HFFc6 (cell line): ENCODE results near the gene ATR. TPM values are rescaled to one million over a fixed set of nuclear protein-coding genes. Genes with fewer than 3 reads are reported as not detected.
A peak's percentile ranks its signal among the peaks of the same experiment; 100 is the strongest.

Source experiments
- DNase-seq: peaks from one replicate; pipeline ENCODE4 v3.0.0-alpha.2; 2018
- H3K27ac Mint-ChIP-seq: 2 replicates; pipeline ENCODE4 v1.8.0; 2020; ENCODE audit warnings: mild to moderate bottlenecking, mixed read lengths
- H3K27me3 Mint-ChIP-seq: 2 replicates; pipeline ENCODE4 v1.8.0; 2021; ENCODE audit warnings: mild to moderate bottlenecking, moderate library complexity, mixed read lengths; ENCODE audit not compliant: insufficient read depth
- H3K36me3 Mint-ChIP-seq: 2 replicates; pipeline ENCODE4 v1.8.0; 2021; ENCODE audit warnings: low read depth, mixed read lengths
- H3K4me1 Mint-ChIP-seq: 2 replicates; pipeline ENCODE4 v1.8.0; 2020; ENCODE audit warnings: low read depth, mixed read lengths
- H3K4me3 Mint-ChIP-seq: 2 replicates; pipeline ENCODE4 v1.8.0; 2020; ENCODE audit warnings: mild to moderate bottlenecking, moderate library complexity, mixed read lengths
- H3K9me3 Mint-ChIP-seq: 2 replicates; pipeline ENCODE4 v1.8.0; 2020; ENCODE audit warnings: mild to moderate bottlenecking, mixed read lengths
- total RNA-seq, 6 experiments: library from RNA; stranded (reverse); fragmentation: NEBNext Ultra II Directional; extraction: Animal tissue kit (Norgen Biotek cat#: 25700); gene quantifications; 2 replicates in 1 of 6; 3 replicates in 5 of 6; pipeline ENCODE4 v1.2.3, GENCODE V29; 2021
- TF ChIP-seq, protein P1 (sequence below): fragments of 200-600 bp; sonication (generic); IDR thresholded peaks from 2 replicates; pipeline ENCODE4 v1.5.0; 2021; ENCODE audit warnings: antibody characterized with exemption, mild to moderate bottlenecking

ATR gene
- total RNA-seq, 6 experiments from 2014 or later = 23.3 to 25.6 (median 24.3) TPM

DNA sequence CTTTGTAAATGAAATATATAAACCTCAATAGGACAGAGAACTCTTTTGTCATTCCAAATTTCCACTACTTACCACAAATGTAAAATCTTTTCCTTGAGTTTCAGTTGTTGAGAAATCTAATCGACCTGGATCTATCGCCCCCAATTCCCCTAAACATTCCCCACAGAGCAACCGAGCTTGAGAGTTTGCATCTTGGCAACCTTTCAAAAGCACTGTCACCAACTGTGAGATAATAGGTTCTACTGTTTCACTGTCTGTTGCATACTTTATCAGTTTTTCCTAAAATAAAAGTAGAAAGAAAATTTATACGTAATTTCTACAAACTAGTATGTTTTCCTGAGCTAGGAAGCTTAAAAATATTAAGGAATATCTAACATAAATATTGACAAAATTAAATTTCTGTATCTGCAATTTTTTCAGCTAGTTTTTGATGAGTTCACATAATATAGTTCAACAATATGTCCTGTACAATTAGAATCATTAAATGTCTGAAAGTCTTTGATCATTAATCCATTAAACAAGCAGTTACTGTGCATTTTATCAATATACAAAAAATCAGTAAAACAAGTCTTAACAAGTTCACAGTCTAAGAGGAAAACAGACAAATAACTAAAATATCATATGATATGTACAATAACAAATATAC lies 54.5 kb downstream of the ATR start:
- Mint-ChIP-seq H3K27me3 (no peaks in the 10 kb centered on the region), H3K27ac (no peak overlapping the region), H3K9me3 (no peaks in the 10 kb centered on the region), H3K4me3 (no peak overlapping the region), H3K4me1 (no peaks in the 10 kb centered on the region), H3K36me3 (peaks cover 17% of the 10 kb centered on the region)
- TF ChIP-seq, protein P1, sequence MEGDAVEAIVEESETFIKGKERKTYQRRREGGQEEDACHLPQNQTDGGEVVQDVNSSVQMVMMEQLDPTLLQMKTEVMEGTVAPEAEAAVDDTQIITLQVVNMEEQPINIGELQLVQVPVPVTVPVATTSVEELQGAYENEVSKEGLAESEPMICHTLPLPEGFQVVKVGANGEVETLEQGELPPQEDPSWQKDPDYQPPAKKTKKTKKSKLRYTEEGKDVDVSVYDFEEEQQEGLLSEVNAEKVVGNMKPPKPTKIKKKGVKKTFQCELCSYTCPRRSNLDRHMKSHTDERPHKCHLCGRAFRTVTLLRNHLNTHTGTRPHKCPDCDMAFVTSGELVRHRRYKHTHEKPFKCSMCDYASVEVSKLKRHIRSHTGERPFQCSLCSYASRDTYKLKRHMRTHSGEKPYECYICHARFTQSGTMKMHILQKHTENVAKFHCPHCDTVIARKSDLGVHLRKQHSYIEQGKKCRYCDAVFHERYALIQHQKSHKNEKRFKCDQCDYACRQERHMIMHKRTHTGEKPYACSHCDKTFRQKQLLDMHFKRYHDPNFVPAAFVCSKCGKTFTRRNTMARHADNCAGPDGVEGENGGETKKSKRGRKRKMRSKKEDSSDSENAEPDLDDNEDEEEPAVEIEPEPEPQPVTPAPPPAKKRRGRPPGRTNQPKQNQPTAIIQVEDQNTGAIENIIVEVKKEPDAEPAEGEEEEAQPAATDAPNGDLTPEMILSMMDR = no peak
- DNase-seq = no peak

DNA sequence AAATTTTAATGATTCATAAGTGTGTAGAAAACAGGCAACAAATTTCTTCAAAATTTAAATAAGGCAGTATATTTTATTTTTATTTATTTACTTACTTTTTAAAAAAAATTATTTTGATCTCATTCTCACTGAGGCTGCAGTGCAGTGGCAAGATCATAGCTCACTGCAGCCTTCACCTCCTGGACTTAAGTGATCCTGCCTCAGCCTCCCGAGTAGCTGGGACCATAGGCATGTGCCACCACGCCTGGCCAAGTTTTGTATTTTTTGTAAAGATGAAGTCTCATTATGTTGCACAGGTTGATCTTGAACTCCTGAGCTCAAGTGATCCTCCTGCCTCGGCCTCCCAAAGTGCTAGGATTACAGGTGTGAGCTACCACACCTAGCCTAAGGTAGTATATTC lies 69.5 kb downstream of the ATR start:
- Mint-ChIP-seq H3K27ac (no peak overlapping the region), H3K4me3 (no peak overlapping the region), H3K36me3 (peaks cover 16% of the 10 kb centered on the region), H3K9me3 (no peaks in the 10 kb centered on the region), H3K4me1 (peaks cover 14% of the 10 kb centered on the region), H3K27me3 (no peaks in the 10 kb centered on the region)
- no peak for DNase-seq
- TF ChIP-seq, protein P1 = no peak

DNA sequence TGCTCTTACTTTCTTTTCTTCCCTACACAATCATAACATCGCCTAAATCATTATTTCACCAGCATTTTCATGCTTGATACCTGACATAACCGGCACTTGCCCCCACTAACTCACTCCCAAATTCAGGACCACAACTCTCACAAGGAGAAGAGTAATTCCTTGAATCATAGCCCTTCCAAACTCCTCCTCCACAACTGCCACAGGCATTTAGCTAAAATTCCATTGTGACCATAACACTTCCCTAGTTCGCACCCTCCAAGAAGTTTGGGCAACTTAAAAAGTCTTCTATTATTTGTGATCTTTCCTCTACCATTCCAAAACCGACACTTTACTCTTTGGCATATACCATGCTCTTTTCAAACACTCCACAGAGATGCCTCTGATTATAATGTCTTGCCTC lies 71.3 kb downstream of the ATR start:
- Mint-ChIP-seq H3K4me1 (peaks cover 14% of the 10 kb centered on the region), H3K4me3 (no peak overlapping the region), H3K36me3 (peaks cover 22% of the 10 kb centered on the region), H3K9me3 (no peaks in the 10 kb centered on the region), H3K27me3 (no peaks in the 10 kb centered on the region), H3K27ac (peak overlapping the region; percentile 3; the same call in 1 of the 2 replicates)
- no peak for DNase-seq
- TF ChIP-seq, protein P1 = no peak

DNA sequence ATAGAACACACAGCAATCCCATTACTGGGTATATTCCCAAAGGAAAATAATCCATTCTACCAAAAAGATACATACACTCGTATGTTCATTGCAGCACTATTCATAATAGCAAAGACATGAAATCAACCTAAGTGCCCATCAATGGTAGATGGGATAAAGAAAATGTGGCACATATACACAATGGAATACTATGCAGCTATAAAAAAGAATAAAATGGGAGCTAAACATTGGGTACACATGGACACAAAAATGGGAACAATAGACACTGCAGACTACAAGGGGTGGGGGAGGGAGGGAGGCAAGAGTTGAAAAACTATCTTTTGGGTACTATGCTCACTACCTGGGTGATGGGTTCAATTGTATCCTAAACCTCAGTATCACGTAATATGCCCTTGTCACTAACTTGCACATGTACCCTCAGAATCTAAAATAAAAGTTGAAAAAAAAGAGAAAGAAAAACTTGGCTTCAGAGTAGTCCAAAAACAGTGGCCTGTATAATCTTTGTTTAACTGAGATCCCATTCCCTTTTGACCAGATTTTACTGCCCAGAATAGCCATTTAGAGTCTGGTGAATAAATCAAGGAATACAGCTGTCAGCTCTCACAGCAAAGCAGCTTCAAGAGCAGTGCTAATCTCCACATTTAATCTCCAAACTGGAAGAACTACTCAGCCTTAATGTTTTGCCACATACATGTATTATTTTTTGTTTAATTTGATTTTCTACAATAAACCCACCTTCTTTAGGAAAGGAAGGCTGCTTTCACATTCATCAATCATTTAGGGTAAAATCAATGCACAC lies 76.1 kb downstream of the ATR start:
- peaks cover 45% of the 10 kb centered on the region for H3K4me1 Mint-ChIP-seq
- no peak overlapping the region for H3K4me3 Mint-ChIP-seq
- H3K27me3 Mint-ChIP-seq = no peaks in the 10 kb centered on the region
- H3K27ac Mint-ChIP-seq = peak overlapping the region; percentile 15
- H3K9me3 Mint-ChIP-seq = no peaks in the 10 kb centered on the region
- DNase-seq = no peak
- H3K36me3 Mint-ChIP-seq = peaks cover 23% of the 10 kb centered on the region
- TF ChIP-seq, protein P1 = no peak

DNA sequence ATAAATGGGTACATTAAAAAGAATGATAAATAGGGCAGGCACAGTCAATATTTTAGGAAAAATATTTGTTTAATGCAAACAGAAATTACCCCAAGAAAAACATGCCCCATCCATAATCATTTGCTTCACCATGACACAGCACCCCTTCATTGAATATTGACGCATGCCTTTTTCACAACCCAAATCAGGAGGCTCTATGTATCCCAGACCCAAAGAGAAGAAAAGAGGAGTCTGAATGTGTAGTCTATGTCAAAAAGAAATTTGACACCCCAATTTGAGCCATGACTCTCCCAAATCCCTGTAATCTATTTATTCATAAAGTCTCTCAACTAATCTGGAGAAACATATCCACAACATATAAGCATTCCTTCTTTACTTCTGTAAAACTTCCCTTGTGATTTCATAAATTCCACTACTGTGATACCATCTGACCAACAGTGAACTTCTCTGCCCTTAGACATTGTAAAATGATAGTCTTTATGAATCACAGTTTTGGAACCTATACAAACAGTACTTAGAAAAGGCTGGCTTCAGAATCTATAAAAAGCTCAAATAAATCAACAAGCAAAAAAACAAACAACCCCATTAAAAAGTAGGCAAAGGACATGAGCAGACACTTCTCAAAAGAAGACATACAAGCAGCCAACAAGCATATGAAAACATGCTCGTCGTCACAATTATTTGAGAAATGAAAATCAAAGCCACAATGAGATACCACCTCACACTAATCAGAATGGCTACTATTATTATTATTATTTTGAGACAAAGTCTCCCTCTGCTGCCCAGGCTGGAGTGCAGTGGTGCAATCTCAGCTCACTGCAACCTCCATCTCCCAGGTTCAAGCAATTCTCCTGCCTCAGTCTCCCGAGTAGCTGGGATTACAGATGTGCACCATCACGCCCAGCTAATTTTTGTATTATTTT lies 77.3 kb downstream of the ATR start:
- no peaks in the 10 kb centered on the region for H3K27me3 Mint-ChIP-seq
- H3K4me1 Mint-ChIP-seq = peaks cover 37% of the 10 kb centered on the region
- H3K4me3 Mint-ChIP-seq = peak overlapping the region; percentile 51
- peak; percentile 95 for DNase-seq
- peaks cover 17% of the 10 kb centered on the region for H3K36me3 Mint-ChIP-seq
- H3K9me3 Mint-ChIP-seq = no peaks in the 10 kb centered on the region
- TF ChIP-seq, protein P1 = peak; percentile 25; the same call in 1 of the 2 replicates
- H3K27ac Mint-ChIP-seq = peak overlapping the region; percentile 78
